NOMO-1 treated with DMSO at 0.1 percent for 48 hours (cell line): ENCODE measurements around the gene IL7R.

Experiments
- DNase-seq: peaks from one replicate; lab custom pipeline; 2025; ENCODE audit not compliant: unreplicated experiment; lab: John Stamatoyannopoulos, UW

The IL7R gene

DNA sequence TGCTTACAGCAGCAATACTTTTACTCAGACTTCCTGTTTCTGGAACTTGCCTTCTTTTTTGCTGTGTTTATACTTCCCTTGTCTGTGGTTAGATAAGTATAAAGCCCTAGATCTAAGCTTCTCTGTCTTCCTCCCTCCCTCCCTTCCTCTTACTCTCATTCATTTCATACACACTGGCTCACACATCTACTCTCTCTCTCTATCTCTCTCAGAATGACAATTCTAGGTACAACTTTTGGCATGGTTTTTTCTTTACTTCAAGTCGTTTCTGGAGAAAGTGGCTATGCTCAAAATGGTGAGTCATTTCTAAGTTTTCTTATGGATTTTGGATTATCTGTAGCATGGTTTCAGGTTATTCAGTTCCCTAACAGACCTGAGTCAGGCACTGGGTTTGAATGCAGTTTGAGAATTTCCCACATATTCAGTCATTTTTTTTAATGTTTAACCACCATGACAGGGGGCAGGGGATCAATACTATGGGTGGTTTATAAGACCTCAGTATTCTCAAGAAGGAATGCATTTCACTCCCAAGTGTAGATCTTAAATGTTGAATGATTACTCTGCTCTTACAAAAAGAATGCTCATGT lies at the start of gene IL7R:
Gene IL7R (plus strand): TSS at position 127 of the 587 bp plus-strand sequence. CDS start 87 bp downstream, at position 214.
- peak; percentile 93 for DNase-seq

GRCh38 chr5:35810601-35811000 lies 46.1 kb upstream of the IL7R start:
- DNase-seq: no peak

- no peak for DNase-seq
Measured at GRCh38 chr5:35811108-35811741, 45.5 kb upstream of the IL7R start.

DNA sequence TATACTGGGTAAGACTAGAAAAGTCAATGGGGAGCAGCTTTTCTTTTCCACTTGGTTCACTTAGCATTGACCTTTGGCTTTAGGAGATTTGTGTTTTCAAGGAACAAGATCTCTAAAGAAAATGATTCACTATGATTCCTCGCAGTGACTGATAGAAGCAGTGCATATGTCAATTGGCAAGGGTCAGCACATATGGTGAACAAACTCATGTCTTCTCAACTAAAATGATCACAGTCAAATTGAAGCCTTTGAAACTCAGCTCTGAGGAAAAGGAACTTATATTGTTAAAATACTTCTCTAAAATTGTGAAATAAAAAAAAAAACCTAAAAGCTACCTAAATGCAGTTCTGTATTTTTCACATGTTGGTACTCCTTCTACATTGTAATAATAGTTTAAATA lies 43.2 kb upstream of the IL7R start:
- DNase-seq: peak; percentile 10

DNA sequence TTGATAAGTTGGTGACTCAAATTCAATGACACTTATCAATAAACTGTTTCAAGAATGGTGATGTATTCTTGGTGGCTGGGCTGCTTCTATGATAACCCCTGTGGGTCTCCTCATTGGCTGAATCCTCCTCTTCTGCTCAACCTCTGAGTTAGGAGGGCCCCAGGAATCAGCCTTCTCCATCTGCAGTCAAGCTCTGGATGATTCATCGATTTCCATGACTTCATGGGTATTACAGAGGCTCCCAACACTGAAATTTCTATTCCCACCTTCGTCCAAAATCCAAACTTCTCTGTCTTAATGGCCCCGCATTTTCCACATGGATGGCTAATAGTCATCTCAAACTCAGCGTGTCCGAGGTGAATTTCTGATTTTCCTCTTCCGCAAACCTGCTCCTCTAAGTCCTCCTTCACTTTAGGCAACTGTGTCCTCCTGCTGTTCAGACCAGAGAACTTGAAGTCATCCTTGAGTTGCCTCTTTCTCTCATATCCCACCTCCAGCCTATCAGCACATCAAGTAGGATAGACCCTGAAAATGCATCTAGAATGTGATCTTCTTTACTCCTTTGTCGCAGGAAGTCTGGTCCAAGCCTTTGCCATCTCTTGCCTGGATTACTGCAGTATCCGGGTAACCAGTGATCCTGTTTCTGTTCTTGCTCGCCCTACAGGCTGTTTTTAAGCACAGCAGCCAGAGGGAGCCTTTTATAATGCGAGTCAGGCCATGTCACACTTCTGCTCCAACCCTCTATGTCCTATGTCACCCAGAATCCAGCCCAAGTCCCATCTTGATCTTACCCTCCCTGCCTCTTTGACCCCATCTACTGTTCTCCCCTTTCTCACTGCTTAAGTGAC lies 41.4 kb upstream of the IL7R start:
- DNase-seq: peak; percentile 65

GRCh38 chr5:35816881-35817521 lies 39.7 kb upstream of the IL7R start:
- DNase-seq: no peak

DNA sequence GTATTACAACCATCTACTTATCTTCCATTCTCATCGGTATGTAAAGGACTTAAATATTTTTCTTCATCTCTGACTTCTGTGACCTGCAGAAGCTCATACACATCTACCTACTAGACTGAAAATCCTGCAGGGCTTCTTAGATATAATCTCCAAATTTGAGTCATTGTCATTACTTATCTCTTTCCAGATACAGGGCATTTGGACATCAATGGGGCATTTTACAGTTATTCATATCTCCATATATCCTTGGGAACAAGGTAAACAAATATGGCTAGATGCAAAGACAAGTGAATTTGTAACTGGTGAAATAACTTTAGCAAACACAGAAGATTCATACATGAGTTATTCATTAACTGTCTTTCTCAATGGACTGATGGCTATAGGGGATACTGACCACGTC lies 37.7 kb upstream of the IL7R start:
- no peak for DNase-seq

DNA sequence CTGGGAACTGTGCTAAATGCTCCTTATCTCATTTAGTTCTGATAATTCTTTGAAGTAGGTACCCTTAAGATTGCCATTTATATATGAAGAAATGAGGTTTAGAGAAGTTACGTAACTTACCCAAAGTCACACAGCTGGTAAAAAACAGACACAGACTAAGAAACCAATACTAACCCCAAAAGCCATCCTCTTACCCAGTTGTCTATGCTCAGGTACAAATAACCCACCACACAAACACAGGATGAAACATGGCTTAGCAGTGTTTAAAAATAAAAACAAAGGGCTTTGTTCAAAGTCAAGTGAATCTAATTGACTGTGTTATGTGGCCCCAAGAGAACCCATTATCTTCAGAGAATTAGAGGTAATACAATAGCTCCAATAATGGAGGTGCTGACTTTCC lies 37.0 kb upstream of the IL7R start:
- peak; percentile 30 for DNase-seq

- peak; percentile 89 for DNase-seq
Measured at GRCh38 chr5:35820735-35821134, 36.0 kb upstream of the IL7R start.

DNA sequence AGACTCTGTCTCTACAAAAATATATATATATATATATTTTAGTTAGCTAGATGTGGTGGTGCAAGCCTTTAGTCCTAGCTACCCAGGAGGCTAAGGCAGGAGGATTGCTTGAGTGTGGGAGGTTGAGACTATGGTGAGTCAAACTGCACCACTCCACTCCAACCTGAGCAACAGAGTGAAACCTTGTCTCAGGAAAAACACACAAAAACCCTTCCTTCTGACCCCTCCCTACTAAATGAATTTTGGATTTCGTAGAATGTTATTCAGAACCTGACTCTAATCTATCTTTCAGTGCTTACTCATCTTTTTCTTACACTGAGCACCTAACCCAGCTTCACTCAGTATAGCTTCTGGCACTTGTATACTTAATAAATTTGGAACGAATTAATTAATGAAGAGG lies 35.2 kb upstream of the IL7R start:
- DNase-seq: no peak

GRCh38 chr5:35822511-35822910 lies 34.2 kb upstream of the IL7R start:
- DNase-seq: no peak

- no peak for DNase-seq
Measured at GRCh38 chr5:35823347-35824098, 33.2 kb upstream of the IL7R start.

DNA sequence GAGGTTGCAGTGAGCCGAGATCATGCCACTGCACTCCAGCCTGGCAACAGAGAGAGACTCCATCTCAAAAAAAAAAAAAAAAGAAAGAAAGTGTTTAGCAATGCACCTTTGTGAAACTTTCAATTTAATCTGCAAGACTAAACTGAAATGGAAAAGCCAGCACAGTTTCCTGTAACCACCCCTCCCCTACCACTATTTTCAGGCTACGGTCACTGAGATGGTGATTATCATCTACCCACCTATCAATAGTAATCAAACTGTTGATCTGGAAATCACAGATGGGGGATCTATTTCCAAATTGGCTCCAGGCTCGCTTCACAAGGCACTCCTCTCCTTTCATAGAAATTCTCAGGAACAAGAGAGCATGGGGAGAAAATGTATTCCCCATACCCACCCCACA lies 30.6 kb upstream of the IL7R start:
- no peak for DNase-seq

DNA sequence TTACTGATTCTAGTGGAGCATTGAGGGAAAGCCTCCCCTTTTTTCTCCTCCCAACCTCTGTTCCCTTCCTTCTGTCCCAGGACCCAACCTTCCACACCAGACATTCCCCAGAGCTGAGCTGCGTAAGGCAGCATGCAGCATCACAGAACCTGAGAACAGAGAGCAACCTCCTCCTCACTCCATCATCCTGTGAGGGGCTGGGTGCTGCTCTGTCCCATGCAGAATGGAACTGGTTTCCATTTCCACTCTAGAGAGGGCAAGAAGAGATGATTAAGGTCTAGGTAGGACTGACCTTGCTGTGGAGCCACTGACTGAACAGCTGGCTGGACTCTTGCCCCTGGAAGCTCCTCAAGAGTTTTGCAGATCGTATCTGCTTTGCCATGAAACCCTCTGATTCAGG lies 30.1 kb upstream of the IL7R start:
- DNase-seq: no peak

DNA sequence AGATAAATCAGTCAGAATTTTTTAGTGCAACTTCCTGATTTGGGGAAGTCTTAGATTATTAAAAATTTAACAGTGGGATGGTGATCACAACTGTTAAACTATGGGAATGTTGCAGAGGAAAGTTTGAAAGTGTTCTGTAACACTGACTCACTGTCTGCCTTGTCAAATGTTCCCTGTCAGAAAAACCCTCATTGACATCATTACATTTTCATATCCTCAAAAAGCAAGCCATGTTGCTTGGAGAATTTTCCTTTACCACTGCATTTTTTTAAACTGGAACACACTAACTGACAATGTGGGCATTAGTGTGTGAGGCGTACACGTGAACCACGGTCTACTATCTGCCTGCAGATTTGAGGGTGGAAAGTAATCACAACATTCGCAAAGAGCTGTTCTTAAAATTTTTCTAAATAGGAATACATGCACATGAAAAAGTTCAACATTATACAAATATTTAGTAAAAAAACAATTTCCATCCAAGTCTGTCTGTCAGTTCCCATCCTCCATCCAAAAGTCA lies 28.6 kb upstream of the IL7R start:
- no peak for DNase-seq

DNA sequence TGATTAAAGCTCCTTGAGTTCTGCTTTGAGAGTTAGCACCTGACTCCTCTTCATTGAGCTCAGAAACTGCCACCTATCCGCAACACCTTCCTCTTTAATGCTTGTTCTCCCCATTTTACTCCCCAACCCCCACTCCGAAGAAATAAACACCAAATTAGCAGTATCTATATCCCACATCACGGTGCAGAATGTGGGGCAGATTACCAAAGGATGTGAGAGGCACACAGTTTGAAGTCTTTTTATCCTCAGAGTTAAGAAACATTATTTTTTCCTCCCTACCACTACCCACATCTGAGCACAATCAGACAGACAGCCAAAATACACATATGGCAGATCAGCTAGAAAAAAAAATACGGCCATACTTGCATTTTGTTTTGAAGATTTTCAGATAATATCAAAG lies 26.1 kb upstream of the IL7R start:
- no peak for DNase-seq

GRCh38 chr5:35832762-35833161 lies 23.9 kb upstream of the IL7R start:
- no peak for DNase-seq

DNA sequence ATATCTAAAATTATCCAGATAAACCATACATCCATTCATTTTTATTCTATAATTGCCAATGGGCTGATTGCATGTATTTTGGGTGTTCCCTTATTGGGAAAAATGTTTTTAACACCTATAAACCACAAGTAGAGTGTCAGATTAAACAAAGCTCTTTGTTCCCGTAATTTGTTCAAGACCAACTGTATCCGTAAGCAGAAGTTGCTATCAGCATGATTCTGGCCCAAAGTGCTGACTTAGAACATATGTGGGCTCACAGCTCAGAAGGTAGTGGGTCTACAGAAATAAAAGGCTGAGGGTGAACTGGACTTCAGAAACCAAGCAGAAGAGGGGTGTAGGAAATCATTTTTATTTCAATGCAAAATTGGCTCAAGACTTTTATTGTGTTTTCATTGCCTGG lies 23.5 kb upstream of the IL7R start:
- DNase-seq: no peak

DNA sequence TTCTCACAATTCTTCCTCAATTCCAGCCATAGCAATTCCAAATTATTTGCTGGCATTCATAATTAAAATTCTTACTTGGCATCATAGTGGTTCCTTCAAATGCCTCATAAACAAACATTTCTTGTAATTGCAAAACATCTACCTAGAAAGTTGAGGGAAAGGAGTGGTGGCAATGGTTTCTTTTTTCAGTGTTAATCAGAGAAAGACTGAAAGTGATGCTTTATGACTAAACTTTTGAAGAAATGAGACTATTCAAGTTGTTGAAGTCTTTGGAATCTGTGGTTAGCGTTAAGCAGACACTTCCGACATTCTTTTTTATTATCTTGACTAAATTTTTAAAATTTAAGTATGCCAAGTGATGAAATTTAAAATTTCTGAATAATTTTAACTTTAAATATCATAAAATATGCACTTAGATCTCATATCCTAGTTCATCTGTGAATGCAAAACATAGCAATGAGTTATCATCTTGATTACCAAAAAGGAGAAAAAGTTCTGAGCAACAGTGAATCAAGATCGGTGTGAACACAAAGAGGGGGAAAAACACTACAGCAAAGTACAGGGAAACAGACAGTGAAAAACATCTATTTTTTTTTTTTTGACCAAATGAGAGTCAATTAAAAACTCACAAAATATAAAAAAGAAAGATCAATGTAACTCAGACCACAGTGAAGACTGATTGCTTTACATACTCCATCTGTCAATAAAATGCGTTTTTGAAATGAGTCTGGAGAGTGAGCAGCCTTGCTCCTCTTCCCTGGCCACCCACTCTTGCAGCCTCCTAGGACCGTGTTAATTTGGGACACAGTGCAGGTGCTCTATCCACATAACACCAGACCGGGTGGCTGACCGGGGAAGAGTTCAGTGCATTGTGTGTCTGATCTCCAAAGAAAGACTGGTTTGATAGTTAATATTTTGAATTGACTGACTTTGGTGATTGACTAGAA lies 20.6 kb upstream of the IL7R start:
- no peak for DNase-seq
